Activated CD4-positive, CD25-positive, alpha-beta regulatory T cell (primary cell): ENCODE data around the gene FGD5.
"Not testable (repeated sequence)": the region's sequence is repeated elsewhere in the genome, so short reads cannot be mapped to it uniquely, and the experiment has no call there.

ENCODE experiments used
- DNase-seq, 4 experiments: peaks; one replicate each; lab custom pipeline; 2025; lab: John Stamatoyannopoulos, UW

The FGD5 gene

DNA sequence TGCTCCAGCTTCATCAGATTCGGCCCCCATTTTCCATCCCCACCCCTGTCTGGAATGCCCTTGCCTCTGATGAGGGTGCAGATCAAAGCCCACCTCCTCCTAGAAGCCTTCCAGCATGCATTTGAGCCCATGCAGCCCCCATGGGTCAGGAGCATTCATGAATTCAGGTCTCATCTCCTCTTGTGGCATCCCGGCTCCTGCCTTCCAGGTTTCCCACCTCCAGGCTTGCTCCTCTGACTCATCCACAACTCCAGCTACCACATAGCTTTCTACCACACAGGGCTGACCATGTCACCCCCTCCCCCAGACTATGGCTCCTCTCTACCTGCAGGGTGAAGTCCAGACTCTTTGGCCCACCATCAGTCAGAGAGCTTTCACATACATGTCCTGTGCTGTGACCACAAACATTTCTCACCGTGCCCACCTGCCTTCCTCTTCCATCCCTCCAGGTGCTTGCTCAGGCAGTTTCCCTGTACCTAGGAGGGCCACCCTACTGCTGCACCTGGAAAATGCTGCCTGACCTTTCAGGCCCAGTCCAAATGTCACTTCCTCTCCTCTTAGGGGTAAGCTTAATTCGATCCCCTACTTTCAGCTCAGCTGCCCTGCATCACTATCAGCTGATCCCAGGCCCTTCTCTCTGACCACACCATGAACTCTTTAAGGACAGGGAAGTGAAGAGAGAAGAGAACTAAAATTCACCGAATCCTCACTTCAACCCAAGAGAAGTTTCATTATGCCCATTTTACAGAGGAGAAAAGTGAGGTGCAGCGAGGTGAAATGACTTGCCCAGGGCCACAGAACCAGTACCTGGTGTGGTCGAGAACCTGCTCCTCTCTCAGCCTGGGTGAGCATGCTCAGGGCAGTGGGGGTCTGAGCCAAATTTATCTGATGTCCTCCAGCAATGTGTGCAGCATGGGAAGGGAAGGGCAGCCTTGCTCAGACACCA, 13.7 kb upstream of the FGD5 start:
- DNase-seq: no peak

DNA sequence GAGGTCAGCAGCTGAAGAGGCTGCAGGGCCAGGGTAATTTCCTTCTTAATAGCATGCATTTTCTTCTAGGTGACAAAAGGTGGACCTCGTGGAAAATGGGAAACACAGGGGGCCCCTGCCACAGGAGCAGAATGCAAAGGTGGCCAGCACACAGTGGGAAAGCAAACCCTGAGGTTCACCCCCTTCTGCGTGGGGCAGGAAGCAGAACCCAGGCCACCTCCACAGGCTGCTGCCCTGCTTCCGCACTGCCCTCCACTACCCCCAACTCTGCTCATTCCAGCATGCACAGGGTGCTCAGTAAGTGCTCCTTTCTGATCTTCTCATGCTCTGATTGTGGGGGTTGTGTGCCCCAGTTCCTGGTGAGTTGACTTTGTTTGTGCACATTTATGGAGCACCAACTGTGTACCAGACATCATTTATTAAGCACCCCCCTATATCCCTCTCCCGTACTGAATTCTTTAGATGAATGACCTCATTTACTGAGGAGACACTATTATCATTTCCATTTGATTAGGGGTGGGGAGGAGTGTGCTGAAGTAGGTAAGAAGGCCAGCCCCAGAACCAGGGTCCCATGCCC, 12.7 kb upstream of the FGD5 start:
- no peak for DNase-seq

DNA sequence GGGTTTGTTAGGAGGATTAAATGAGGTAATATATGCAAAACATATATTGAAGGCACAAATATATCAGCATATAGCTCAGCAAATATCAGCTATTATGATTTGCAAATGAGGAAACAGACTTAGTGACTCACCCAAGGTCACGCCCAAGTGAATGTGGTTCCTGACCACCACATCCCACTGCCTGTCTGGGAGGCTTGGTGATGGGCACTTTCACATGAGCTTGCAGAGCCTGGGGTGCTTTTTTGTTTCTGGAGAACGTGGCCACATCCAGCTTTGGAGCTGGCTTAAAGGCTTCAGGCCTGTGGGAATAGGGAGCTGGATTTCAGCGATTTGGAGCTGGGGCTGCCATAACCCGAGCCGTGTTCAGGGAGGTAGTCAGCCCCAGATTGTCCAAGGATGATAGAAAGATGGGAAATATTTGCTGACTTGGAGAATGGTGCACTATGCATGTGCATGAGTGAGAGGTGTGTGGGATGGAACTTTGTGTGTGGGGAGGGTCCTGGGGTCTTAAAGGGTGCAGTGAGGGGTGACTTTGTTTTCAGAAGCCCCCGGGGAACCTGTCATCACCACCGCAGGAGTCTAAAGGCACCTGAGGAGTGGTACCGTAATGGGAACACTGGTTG, 12.0 kb upstream of the FGD5 start:
- DNase-seq: no peak

DNA sequence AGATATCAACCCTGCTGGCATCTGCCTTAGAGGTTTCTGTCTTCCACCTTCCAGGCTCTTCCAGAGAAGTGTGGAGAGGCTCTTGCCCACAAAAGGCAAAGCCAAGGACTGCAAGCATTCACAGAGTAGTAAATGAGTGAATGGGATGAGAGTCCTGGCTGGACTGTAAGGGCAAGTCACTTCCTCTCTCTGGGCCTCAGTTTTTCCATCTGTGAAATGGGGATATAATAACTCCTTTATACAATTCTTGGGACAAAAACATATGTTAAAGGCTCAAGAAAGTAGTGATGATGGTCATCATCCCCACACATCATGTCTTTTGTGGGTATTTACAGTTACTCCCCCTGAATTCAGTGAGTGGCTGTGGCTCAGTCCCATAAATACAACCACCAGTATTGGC, 10.7 kb upstream of the FGD5 start:
- DNase-seq: no peak

DNA sequence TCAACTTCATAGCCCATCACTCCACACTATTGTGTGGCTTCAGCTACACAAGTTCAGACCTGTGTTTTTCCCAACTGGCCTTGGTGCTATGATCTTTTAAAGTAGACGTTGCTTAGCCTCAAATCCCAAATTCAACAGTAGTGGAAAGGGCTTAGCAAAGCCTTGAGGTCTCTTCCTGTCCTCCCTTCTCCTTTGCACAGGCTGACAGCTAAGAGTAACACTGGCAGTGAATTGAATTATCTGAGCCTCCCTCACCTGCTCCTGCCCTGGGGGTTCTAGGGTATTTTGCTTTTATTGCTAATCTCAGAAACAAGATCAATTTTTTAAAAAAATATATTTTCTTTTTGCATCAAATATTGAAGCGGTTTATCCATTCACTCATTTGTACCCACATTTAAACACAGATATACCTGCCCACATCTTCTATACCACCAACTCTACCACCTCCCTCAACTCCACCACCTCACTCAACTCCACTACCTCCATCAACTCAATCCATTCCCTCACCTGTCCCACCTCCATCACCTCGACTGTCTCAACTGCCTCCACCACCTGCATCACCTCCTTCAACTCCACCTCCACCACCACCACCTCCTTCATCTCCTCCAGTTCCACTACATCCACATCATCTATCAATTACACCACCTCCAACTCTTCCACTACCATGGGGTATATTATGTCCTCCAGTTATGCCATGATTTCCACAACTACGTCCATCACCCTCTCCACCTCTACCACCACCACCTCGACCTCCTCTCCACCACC, 10.1 kb upstream of the FGD5 start:
- DNase-seq: no peak

DNA sequence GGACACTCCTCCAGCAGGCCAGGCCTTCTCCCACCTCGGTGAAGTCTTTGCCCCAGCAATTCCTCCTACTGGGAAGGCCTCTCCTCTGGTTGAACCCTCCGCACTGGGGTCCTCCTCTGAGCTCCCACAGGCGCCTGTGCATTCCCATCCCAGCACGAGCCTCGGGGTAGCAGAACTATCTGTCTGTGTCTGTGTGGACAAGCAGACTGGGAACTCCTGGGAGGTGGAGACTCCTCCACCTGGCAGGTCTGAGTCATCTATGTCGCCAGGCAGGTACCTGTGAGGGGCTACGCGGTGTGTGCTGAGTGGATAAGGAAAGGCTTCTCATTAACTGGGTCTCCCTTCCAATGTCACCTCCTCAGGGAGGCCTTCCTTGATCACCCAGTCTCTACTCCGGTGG, 9.2 kb upstream of the FGD5 start:
- not testable (repeated sequence) for DNase-seq

DNA sequence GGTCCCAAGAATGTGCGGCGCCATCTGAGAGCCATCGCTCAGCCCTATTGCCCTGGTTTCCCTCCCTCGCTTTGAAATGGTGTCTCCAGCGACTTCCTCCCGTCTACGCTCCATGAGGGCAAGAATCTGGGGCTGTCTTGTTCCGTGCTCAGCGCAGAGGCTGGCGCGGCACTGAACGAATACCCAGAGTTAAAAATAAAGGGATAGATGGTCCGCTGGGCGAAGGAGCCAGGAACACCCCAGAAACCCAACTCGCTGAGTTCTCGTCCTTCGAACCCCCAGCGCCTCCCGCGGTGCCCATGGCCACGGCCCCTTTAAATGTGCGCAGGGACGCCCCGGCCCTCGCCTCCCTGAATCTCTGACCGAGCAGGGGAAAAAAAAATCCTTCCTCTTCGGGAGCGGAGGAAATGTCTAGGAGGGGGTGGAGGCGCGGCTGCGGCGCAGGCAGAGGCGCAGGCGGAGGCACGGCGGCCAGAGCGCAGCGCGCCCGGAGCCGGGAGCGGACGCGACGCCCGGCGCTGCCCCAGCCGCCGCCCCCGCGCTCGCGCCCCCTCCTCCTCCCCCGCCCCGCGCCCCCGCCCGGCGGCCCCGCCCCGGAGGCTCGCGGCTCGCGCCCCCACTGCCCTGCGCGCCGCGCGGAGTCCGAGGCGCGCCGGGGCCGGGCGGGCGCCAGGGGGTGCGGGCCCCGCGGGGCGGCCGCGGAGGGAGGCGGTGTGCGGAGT, 8.5 kb upstream of the FGD5 start:
- DNase-seq: no peak

DNA sequence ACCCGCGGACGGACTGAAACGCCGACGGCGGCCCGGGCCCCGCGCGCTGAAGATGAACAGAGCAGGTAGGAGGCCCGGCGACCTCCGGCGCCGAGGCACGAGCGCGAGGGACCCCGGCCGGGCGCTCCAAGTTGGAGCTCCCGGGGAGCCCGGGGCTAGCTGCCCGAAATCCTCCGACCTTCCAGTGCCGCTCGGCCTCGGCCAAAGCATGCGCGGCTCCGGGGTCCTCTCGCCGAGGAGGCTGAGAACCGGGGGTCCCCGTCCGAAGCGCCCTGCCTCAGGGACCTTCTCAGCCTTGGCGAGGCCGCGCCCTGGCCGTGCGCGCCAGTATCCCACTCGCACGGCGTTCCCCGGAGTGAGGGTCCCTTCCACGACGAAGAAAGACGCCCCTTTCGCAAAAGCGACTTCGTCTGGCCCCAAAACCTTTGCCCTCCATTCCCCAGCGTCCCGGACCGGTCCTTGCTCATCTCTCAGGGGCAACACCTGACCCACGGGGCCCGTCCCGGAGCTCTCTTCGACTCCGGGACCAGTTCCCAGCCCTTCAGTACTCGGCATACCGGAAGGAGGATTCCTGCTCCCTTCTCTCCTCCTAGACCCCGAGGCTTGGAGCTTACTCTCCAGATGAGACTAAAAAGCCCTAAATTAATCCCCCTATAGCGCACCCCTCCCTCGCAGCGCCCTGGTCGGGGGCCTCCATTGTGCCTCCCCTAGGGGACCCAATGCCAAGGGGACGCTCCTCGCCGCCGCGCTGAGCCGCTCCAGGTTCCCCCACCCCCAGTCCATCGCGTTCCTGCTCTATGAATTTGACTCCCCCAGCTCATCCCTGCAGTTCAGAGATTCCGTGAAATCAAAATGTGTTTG, 7.7 kb upstream of the FGD5 start:
- no peak for DNase-seq

DNA sequence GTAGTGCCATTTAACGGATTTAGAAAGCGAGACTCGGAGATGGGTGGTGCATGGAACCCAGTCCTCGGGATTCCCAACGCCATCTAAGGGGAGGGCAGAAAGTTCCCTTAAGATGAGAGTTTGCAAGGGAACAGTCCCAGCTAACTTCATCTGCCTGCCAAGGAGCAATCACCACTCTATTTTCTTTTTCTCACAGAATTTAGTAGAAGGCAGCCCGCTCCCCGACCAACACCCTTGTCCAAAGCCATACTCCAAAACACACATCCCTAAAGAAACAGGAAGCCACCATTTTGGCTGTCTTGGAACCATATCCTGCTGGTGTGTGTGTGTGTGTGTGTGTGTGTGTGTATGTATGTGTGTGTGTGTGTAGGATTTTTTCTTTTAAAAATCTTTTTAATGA, 7.1 kb upstream of the FGD5 start:
- DNase-seq: no peak

DNA sequence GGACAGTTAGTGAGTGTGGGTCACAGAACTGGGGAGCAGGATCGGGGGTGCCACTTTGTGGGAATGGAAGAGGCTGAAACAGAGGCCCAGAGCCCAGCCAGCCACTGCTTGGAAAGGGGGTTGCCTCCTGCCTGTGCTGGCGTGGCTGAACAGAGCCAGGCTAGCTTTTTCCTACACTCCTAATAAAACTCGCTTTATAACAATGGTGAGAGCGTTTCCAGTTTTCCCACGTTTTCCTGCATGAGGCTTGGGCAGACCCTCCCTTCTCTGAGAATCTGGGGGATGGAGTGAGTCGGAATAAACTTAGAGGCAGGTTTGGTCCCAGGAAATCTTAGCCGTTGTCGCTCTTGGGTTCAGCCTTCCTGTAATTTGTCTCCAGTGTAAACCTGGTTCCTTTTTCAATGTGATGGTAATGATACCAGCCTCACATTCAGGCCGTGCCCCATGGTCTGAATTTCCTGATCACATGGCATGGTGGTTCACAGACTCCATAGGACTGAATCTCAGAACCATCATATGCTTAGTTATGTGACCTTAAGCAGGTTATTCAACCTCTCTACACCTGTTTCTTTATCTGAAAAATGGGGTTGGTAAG, 6.5 kb upstream of the FGD5 start:
- no peak for DNase-seq

DNA sequence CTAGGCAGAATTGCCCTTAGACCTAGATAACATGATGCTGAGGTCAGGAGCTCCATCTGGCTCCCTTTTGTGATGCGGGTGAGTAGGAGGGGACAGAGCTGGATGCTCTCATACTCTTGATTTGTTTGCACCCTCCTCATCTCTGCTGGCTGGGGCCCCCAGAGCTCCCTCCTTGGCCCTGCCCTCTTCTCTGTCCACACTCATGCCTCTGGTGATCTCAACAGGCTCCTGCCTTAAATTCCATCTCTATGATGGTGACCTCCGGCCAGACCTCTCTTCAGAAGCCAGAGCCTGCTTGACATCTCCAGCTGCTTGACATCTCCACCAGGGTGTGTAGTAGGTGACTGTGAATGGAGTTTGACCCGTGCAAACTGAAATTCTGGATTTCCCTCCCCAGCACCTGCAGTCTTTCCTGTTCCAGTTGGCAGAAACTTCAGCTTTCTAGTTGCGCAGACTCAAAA, 4.3 kb upstream of the FGD5 start:
- no peak for DNase-seq

DNA sequence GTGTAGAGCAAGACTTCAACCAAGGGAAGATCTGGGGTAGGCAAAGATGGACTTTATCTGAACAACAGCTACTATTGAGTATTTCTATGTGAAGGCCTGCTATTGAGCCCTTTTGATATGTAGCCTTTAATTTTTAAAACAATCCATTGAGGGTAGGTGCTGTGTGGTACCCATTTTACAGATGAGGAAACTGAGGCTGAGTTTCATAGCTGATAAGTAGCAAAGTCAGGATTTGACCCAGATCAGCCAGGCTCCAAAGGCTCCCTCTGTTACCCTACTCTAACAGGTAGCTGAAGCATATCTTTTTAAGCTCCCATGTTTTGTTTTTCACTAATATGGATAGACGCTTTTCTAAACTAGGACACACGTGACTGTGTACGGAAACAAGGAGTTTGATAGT, 2.4 kb upstream of the FGD5 start:
- no peak for DNase-seq

DNA sequence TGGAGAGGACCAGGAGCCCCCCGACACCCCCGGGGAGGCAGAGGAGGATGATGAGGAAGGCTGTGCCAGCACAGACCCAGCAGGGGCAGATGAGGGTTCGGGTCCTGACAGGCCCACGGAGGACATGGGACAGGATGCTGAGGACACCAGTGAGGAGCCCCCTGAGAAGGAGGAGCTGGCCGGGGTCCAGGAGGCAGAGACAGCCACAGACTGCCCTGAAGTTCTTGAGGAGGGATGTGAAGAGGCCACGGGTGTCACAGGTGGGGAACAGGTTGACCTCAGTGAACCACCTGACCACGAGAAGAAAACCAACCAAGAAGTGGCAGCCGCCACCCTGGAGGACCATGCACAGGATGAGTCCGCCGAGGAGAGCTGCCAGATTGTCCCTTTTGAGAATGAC, 909 bp downstream of the FGD5 start:
- no peak for DNase-seq

DNA sequence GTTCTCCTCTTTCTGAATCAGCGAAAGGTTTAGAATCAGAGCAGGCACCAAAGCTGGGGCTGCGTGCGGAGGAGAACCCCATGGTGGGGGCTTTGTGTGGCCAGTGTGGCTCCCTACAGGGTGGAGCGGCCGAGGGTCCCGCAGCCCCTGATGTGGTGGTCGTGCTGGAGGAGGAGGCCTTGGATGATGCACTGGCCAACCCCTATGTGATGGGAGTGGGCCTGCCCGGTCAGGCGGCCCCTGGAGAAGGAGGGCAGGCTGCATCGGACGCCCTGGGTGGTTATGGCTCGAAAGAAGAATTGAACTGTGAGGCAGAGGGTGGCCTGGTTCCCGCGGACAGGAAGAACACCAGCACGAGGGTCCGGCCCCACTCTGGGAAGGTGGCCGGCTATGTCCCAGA, 1.4 kb downstream of the FGD5 start:
- no peak for DNase-seq

DNA sequence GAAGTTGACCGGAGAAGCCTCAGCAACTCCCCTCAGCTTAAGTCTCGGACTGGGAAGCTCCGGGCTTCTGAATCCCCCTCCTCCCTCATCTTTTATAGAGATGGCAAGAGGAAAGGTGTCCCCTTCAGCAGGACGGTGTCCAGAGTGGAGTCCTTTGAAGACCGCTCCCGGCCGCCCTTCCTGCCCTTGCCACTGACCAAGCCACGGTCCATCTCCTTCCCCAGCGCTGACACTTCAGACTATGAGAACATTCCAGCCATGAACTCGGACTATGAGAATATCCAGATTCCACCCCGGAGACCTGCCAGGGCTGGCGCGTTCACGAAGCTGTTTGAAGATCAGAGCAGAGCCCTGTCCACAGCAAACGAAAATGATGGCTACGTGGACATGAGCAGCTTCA, 2.4 kb downstream of the FGD5 start:
- DNase-seq: no peak

DNA sequence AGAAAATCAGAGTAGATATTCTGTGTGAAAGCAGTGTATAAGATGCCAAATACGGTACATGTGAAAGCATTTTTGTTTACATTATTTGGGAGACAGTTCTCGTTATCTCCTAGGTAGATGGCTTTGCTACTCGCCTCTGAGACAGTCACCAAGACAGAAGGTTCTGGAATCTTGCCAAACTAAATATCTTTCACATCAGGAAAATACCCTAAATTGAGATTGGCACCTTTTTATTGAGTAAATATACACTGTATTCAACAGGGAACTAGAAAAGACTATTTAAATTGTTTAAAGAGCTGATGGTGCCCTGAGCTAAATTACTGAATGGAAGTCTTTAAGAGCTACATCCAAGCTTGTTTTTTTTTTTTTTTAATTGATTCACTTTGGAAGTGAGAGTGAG, 3.4 kb downstream of the FGD5 start:
- no peak for DNase-seq

DNA sequence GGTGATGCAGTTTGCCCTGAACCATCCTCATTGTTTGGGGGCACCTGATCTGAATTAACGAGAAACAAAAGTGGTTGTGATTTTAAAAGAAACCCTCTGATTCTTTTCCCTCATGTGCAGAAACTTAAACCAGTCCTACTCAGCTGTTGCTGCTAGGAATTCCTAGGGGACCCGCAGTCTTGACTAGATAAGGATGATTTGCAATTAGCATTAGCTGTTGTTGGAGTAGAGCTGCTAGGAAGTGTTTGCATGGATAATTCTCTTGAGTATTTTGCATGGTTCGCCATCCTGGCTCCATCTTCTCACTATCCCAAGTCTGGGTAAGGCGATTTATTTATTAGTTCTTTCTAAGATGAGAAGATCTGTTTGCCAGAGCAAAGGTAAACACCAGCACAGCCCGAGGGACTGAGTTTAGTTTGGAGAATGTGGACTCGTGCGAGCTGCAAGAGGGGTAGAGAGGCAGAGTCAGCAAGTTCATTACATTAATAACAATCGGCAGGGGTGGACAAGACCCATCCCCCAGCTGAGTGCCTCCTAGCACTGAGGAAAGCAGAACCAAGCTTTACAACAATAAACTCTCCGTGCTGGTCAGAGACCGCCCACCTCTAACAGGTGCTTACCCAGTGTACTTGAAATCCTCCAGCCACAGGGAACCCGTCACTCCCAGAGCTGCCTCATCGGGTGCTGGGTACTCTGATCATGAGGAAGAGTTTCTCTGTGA, 4.1 kb downstream of the FGD5 start:
- no peak for DNase-seq

DNA sequence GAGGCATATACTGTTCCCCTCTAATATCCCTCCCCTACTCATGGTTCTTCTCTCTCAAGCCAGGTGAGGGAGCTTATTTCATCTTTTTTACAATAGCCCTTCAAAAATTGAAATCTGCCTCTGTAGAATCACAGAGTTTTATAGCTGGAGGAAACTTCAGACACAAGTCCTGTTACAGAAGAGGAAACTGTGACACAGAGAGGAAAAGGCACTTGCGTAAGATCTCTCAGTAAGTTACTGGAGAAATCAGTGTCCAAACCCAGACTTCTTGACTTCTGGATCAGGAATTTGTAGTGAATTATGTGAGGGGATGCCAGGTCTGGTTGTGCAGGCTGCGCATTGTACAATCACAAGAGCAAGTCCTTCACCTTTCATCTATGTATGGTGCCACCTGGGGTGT, 4.6 kb downstream of the FGD5 start:
- DNase-seq: no peak

DNA sequence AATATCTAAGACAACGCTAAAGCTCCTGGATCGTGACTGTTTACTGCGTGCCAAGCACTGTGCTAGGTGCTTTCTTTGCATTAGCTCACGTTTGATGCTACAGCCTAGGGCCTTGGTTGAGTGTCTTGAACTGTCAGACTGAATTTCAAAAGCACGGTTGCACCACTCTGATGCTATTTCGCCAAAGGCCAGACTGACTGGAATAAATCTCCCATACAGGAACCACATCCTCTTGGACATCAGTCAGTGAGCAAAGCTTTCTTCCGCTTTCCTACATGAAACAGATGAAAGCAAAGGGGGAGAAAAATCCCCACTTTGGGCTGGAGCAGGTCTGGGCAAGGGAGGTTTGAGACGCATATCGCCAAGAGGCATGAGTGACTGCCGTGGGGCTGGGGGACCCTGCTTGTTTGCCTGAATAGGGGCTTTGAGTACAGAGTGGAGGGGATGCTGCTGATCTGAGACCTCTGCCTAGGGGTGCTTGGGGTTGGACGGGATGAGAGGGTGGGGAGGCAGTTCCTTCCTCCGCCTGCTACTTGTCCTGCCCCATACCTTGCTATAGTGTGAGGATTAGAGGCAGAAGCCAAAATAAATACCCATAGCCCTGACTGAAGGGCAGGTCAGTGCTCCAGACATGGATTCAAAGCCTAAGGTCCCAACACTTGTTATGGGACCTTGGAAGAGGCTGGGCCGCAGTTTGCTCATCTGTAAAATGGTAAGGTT, 5.3 kb downstream of the FGD5 start:
- DNase-seq: no peak
